Activated naive CD4-positive, alpha-beta T cell treated with anti-CD3 and anti-CD28 coated beads, Interleukin-2, amount 10 ng/mL, durations not matched to agents 7 days and 5 days (primary cell): ENCODE data around the gene SLC25A34.
A peak's percentile ranks its signal among the peaks of the same experiment; 100 is the strongest.

Experiments used
- CTCF ChIA-PET: fragments of 350-600 bp; sonication (Branson Sonifier 250); formaldehyde crosslinking; loops from one replicate; lab custom pipeline; 2021; ENCODE audit warnings: antibody characterized with exemption; lab: Charles Lee
- DNase-seq: peaks from one replicate; pipeline ENCODE4 v3.0.0-alpha.2; 2020
- H3K27ac Mint-ChIP-seq: one replicate; pipeline ENCODE4 v1.8.0; 2021; ENCODE audit warnings: mild to moderate bottlenecking, moderate library complexity, mixed read lengths
- H3K27me3 Mint-ChIP-seq: one replicate; pipeline ENCODE4 v1.8.0; 2021; ENCODE audit warnings: mild to moderate bottlenecking, mixed read lengths
- H3K36me3 Mint-ChIP-seq: one replicate; pipeline ENCODE4 v1.8.0; 2021; ENCODE audit warnings: mixed read lengths
- H3K4me1 Mint-ChIP-seq: one replicate; pipeline ENCODE4 v1.8.0; 2021; ENCODE audit warnings: mixed read lengths
- H3K4me3 Mint-ChIP-seq: one replicate; pipeline ENCODE4 v1.8.0; 2021; ENCODE audit warnings: mild to moderate bottlenecking, moderate library complexity, mixed read lengths
- H3K9me3 Mint-ChIP-seq: one replicate; pipeline ENCODE4 v1.8.0; 2021; ENCODE audit warnings: mixed read lengths

Gene SLC25A34

GRCh38 chr1:15704526-15705183 lies 31.4 kb upstream of the SLC25A34 start:
- no peaks in the 10 kb centered on the region for H3K9me3 Mint-ChIP-seq
- peaks cover 7% of the 10 kb centered on the region for H3K4me1 Mint-ChIP-seq
- no peak overlapping the region for H3K27ac Mint-ChIP-seq
- H3K27me3 Mint-ChIP-seq: no peaks in the 10 kb centered on the region
- no peak for DNase-seq
- CTCF ChIA-PET: no interaction called here
- no peak overlapping the region for H3K4me3 Mint-ChIP-seq
- peaks cover 12% of the 10 kb centered on the region for H3K36me3 Mint-ChIP-seq

GRCh38 chr1:15705184-15705566 lies 30.9 kb upstream of the SLC25A34 start:
- no peak for DNase-seq
- Mint-ChIP-seq H3K27me3 (no peaks in the 10 kb centered on the region), H3K4me3 (no peak overlapping the region), H3K4me1 (peaks cover 7% of the 10 kb centered on the region), H3K9me3 (no peaks in the 10 kb centered on the region), H3K36me3 (peaks cover 12% of the 10 kb centered on the region), H3K27ac (no peak overlapping the region)
- CTCF ChIA-PET: no interaction called here

- CTCF ChIA-PET: interaction anchor here (1.9 kb wide), 1 partner anchor 10 kb away, joined by 5 read pairs; no protein-coding TSS in a partner anchor
- Mint-ChIP-seq H3K36me3 (peaks cover 8% of the 10 kb centered on the region), H3K27ac (no peak overlapping the region), H3K9me3 (no peaks in the 10 kb centered on the region), H3K27me3 (no peaks in the 10 kb centered on the region), H3K4me1 (peaks cover 5% of the 10 kb centered on the region), H3K4me3 (no peak overlapping the region)
- DNase-seq: no peak
These were observed 29.3 kb upstream of the SLC25A34 start for GRCh38 chr1:15706751-15707150.

GRCh38 chr1:15707239-15707925 lies 28.7 kb upstream of the SLC25A34 start:
- Mint-ChIP-seq H3K4me3 (no peak overlapping the region), H3K36me3 (peaks cover 8% of the 10 kb centered on the region), H3K27ac (no peak overlapping the region), H3K9me3 (no peaks in the 10 kb centered on the region), H3K4me1 (peaks cover 5% of the 10 kb centered on the region), H3K27me3 (no peaks in the 10 kb centered on the region)
- no peak for DNase-seq
- CTCF ChIA-PET: interaction anchor here (1.4 to 2.0 kb wide), 3 partner anchors 9 to 34 kb away, joined by 3 to 5 read pairs (median 4); no protein-coding TSS in a partner anchor

GRCh38 chr1:15708486-15709137 lies 27.4 kb upstream of the SLC25A34 start:
- Mint-ChIP-seq H3K4me3 (no peak overlapping the region), H3K9me3 (no peaks in the 10 kb centered on the region), H3K27ac (no peak overlapping the region), H3K36me3 (peaks cover 7% of the 10 kb centered on the region), H3K4me1 (peaks cover 2% of the 10 kb centered on the region), H3K27me3 (no peaks in the 10 kb centered on the region)
- CTCF ChIA-PET: interaction anchor here (1.0 to 2.0 kb wide), 3 partner anchors 10 to 32 kb away, joined by 3 to 4 read pairs (median 3); no protein-coding TSS in a partner anchor
- DNase-seq: no peak

- Mint-ChIP-seq H3K4me3 (no peak overlapping the region), H3K36me3 (peaks cover 7% of the 10 kb centered on the region), H3K27ac (no peak overlapping the region), H3K9me3 (no peaks in the 10 kb centered on the region), H3K4me1 (peaks cover 2% of the 10 kb centered on the region), H3K27me3 (no peaks in the 10 kb centered on the region)
- CTCF ChIA-PET: interaction anchor here (2.0 kb wide), 1 partner anchor 12 kb away, joined by 4 read pairs; no protein-coding TSS in a partner anchor
- no peak for DNase-seq
These were observed 26.8 kb upstream of the SLC25A34 start for GRCh38 chr1:15709226-15709625.

GRCh38 chr1:15712168-15712567 lies 23.9 kb upstream of the SLC25A34 start:
- H3K27ac Mint-ChIP-seq: no peak overlapping the region
- H3K4me3 Mint-ChIP-seq: no peak overlapping the region
- H3K4me1 Mint-ChIP-seq: no peaks in the 10 kb centered on the region
- H3K36me3 Mint-ChIP-seq: peaks cover 13% of the 10 kb centered on the region
- DNase-seq: no peak
- H3K27me3 Mint-ChIP-seq: no peaks in the 10 kb centered on the region
- CTCF ChIA-PET: no interaction called here
- no peaks in the 10 kb centered on the region for H3K9me3 Mint-ChIP-seq

- no peak for DNase-seq
- Mint-ChIP-seq H3K4me3 (no peak overlapping the region), H3K27ac (peak overlapping the region; percentile 52), H3K36me3 (peaks cover 22% of the 10 kb centered on the region), H3K27me3 (no peaks in the 10 kb centered on the region), H3K4me1 (no peaks in the 10 kb centered on the region), H3K9me3 (no peaks in the 10 kb centered on the region)
- CTCF ChIA-PET: no interaction called here
These were observed 21.5 kb upstream of the SLC25A34 start for GRCh38 chr1:15714406-15715136.

GRCh38 chr1:15717418-15718125 lies 18.5 kb upstream of the SLC25A34 start:
- CTCF ChIA-PET: interaction anchor here (1.4 to 1.7 kb wide), 2 partner anchors 11 to 24 kb away, joined by 4 to 5 read pairs; no protein-coding TSS in a partner anchor
- peaks cover 25% of the 10 kb centered on the region for H3K36me3 Mint-ChIP-seq
- no peak overlapping the region for H3K27ac Mint-ChIP-seq
- H3K4me3 Mint-ChIP-seq: no peak overlapping the region
- H3K9me3 Mint-ChIP-seq: no peaks in the 10 kb centered on the region
- DNase-seq: no peak
- no peaks in the 10 kb centered on the region for H3K27me3 Mint-ChIP-seq
- H3K4me1 Mint-ChIP-seq: no peaks in the 10 kb centered on the region

- Mint-ChIP-seq H3K27ac (no peak overlapping the region), H3K9me3 (no peaks in the 10 kb centered on the region), H3K4me1 (no peaks in the 10 kb centered on the region), H3K36me3 (peaks cover 25% of the 10 kb centered on the region), H3K4me3 (no peak overlapping the region), H3K27me3 (no peaks in the 10 kb centered on the region)
- DNase-seq: no peak
- CTCF ChIA-PET: interaction anchor here (1.2 to 1.4 kb wide), 3 partner anchors 10 to 124 kb away, joined by 3 to 4 read pairs (median 3); no protein-coding TSS in a partner anchor
These were observed 17.9 kb upstream of the SLC25A34 start for GRCh38 chr1:15718199-15718601.

- Mint-ChIP-seq H3K4me1 (no peaks in the 10 kb centered on the region), H3K27ac (no peak overlapping the region), H3K9me3 (no peaks in the 10 kb centered on the region), H3K27me3 (no peaks in the 10 kb centered on the region), H3K36me3 (peaks cover 21% of the 10 kb centered on the region), H3K4me3 (no peak overlapping the region)
- no peak for DNase-seq
- CTCF ChIA-PET: interaction anchor here (0.6 to 1.2 kb wide), 3 partner anchors 11 to 185 kb away, joined by 3 read pairs; no protein-coding TSS in a partner anchor
These were observed 16.5 kb upstream of the SLC25A34 start for GRCh38 chr1:15719381-15720120.

- Mint-ChIP-seq H3K4me1 (no peaks in the 10 kb centered on the region), H3K9me3 (no peaks in the 10 kb centered on the region), H3K27ac (no peak overlapping the region), H3K4me3 (no peak overlapping the region), H3K27me3 (no peaks in the 10 kb centered on the region), H3K36me3 (peaks cover 21% of the 10 kb centered on the region)
- no peak for DNase-seq
- CTCF ChIA-PET: interaction anchor here (1.0 kb wide), 1 partner anchor 20 kb away, joined by 3 read pairs; no protein-coding TSS in a partner anchor
These were observed 15.2 kb upstream of the SLC25A34 start for GRCh38 chr1:15720861-15721260.

- CTCF ChIA-PET: no interaction called here
- Mint-ChIP-seq H3K4me3 (no peak overlapping the region), H3K27ac (no peak overlapping the region), H3K27me3 (no peaks in the 10 kb centered on the region), H3K9me3 (no peaks in the 10 kb centered on the region), H3K36me3 (peaks cover 20% of the 10 kb centered on the region), H3K4me1 (no peaks in the 10 kb centered on the region)
- DNase-seq: no peak
These were observed 13.6 kb upstream of the SLC25A34 start for GRCh38 chr1:15722411-15722810.
